ENCODE measurements around the gene ELL.

GRCh38 chr19:18477974-18478373, 43.9 kb downstream of the ELL start:
- TF ChIP-seq, protein P1, sequence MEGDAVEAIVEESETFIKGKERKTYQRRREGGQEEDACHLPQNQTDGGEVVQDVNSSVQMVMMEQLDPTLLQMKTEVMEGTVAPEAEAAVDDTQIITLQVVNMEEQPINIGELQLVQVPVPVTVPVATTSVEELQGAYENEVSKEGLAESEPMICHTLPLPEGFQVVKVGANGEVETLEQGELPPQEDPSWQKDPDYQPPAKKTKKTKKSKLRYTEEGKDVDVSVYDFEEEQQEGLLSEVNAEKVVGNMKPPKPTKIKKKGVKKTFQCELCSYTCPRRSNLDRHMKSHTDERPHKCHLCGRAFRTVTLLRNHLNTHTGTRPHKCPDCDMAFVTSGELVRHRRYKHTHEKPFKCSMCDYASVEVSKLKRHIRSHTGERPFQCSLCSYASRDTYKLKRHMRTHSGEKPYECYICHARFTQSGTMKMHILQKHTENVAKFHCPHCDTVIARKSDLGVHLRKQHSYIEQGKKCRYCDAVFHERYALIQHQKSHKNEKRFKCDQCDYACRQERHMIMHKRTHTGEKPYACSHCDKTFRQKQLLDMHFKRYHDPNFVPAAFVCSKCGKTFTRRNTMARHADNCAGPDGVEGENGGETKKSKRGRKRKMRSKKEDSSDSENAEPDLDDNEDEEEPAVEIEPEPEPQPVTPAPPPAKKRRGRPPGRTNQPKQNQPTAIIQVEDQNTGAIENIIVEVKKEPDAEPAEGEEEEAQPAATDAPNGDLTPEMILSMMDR (IDR thresholded peaks at IDR 0.05) = no peak
- TF ChIP-seq POLR2A (IDR thresholded peaks at IDR 0.05) = no peak

Data from testis (tissue), 2 donors.